HAP-1 (cell line): ENCODE measurements around the gene TBC1D22A.

ENCODE experiments used
- DNase-seq, 2 experiments: peaks; one replicate each; pipeline ENCODE4 v3.0.0-alpha.2; 2016 to 2020; ENCODE audit warnings: low spot score in 2 of 2
- H3K27me3 ChIP-seq: fragments of 250-450 bp; sonication (Bioruptor Pico); 2 replicates; pipeline ENCODE4 v1.5.1; 2020; ENCODE audit warnings: low read depth, mild to moderate bottlenecking, moderate library complexity
- H3K36me3 ChIP-seq: fragments of 250-450 bp; sonication (Bioruptor Pico); replicated peaks from 2 replicates; pipeline ENCODE4 v1.5.1; 2020; ENCODE audit warnings: mild to moderate bottlenecking
- H3K4me1 ChIP-seq: fragments of 250-450 bp; sonication (Bioruptor Pico); 2 replicates; pipeline ENCODE4 v1.5.1; 2020; ENCODE audit warnings: mild to moderate bottlenecking
- H3K4me3 ChIP-seq: fragments of 250-450 bp; sonication (Bioruptor Pico); 2 replicates; pipeline ENCODE4 v1.5.1; 2020; ENCODE audit warnings: mild to moderate bottlenecking, moderate library complexity
- H3K9me3 ChIP-seq: fragments of 250-450 bp; sonication (Bioruptor Pico); 2 replicates; pipeline ENCODE4 v1.5.1; 2020; ENCODE audit warnings: mild to moderate bottlenecking, moderate library complexity
- in situ Hi-C: fragments of 300-500 bp; cut with MboI; formaldehyde crosslinking; loops from 3 replicates; pipeline ENCODE4 v1.14.3; 2020; ENCODE audit warnings: low sequenced_read_pairs, inconsistent platforms, mixed read lengths

The TBC1D22A gene

GRCh38 chr22:46830841-46831240 is 68.4 kb downstream of the TBC1D22A start:
- no peak overlapping the region for H3K4me3 ChIP-seq

GRCh38 chr22:46833228-46833627 is 70.8 kb downstream of the TBC1D22A start:
- in situ Hi-C loops, result no loop called here
- H3K9me3 ChIP-seq, result peaks cover 12% of the 10 kb centered on the region
- peaks cover 15% of the 10 kb centered on the region for H3K4me1 ChIP-seq
- DNase-seq, result peak; percentile 29 to 53
- no peaks in the 10 kb centered on the region for H3K36me3 ChIP-seq
- H3K4me3 ChIP-seq, result no peak overlapping the region
- H3K27me3 ChIP-seq, result no peaks in the 10 kb centered on the region

More at GRCh38 chr22:46830841-46831240, 68.4 kb downstream of the TBC1D22A start:
- Histone ChIP-seq H3K9me3 (peaks cover 12% of the 10 kb centered on the region), H3K4me1 (peaks cover 15% of the 10 kb centered on the region), H3K27me3 (no peaks in the 10 kb centered on the region), H3K36me3 (no peaks in the 10 kb centered on the region)
- no peak for DNase-seq
- in situ Hi-C loops, result no loop called here

- Histone ChIP-seq H3K36me3 (no peaks in the 10 kb centered on the region), H3K4me1 (peaks cover 11% of the 10 kb centered on the region), H3K27me3 (no peaks in the 10 kb centered on the region), H3K4me3 (no peak overlapping the region), H3K9me3 (peaks cover 12% of the 10 kb centered on the region)
- DNase-seq, result no peak
- in situ Hi-C loops, result no loop called here
Observed at GRCh38 chr22:46834021-46834737, 71.7 kb downstream of the TBC1D22A start.

- peaks cover 2% of the 10 kb centered on the region; the same call in 1 of the 2 replicates for H3K4me1 ChIP-seq
- DNase-seq, result no peak
- peaks cover 12% of the 10 kb centered on the region for H3K9me3 ChIP-seq
- H3K4me3 ChIP-seq, result no peak overlapping the region
- H3K36me3 ChIP-seq, result no peaks in the 10 kb centered on the region
- in situ Hi-C loops, result no loop called here
- H3K27me3 ChIP-seq, result no peaks in the 10 kb centered on the region
Observed at GRCh38 chr22:46835288-46835687, 72.8 kb downstream of the TBC1D22A start.

GRCh38 chr22:46835693-46836092 is 73.2 kb downstream of the TBC1D22A start:
- in situ Hi-C loops, result no loop called here

GRCh38 chr22:46841522-46841921 is 79.1 kb downstream of the TBC1D22A start:
- Histone ChIP-seq H3K27me3 (no peaks in the 10 kb centered on the region), H3K9me3 (no peaks in the 10 kb centered on the region), H3K4me3 (no peak overlapping the region), H3K36me3 (no peaks in the 10 kb centered on the region), H3K4me1 (no peaks in the 10 kb centered on the region)
- in situ Hi-C loops, result no loop called here
- DNase-seq, result no peak

More at GRCh38 chr22:46835693-46836092, 73.2 kb downstream of the TBC1D22A start:
- no peaks in the 10 kb centered on the region for H3K4me1 ChIP-seq
- no peak for DNase-seq
- no peak overlapping the region for H3K4me3 ChIP-seq
- no peaks in the 10 kb centered on the region for H3K27me3 ChIP-seq
- H3K36me3 ChIP-seq, result no peaks in the 10 kb centered on the region
- H3K9me3 ChIP-seq, result peaks cover 12% of the 10 kb centered on the region

- no peaks in the 10 kb centered on the region for H3K27me3 ChIP-seq
- no peaks in the 10 kb centered on the region for H3K4me1 ChIP-seq
- H3K9me3 ChIP-seq, result no peaks in the 10 kb centered on the region
- in situ Hi-C loops, result no loop called here
- DNase-seq, result no peak
- no peaks in the 10 kb centered on the region for H3K36me3 ChIP-seq
- H3K4me3 ChIP-seq, result no peak overlapping the region
Observed at GRCh38 chr22:46842606-46843005, 80.2 kb downstream of the TBC1D22A start.

GRCh38 chr22:46843821-46844255 is 81.4 kb downstream of the TBC1D22A start:
- DNase-seq, result no peak
- Histone ChIP-seq H3K4me3 (no peak overlapping the region), H3K9me3 (no peaks in the 10 kb centered on the region), H3K27me3 (no peaks in the 10 kb centered on the region), H3K36me3 (no peaks in the 10 kb centered on the region), H3K4me1 (no peaks in the 10 kb centered on the region)
- in situ Hi-C loops, result no loop called here

GRCh38 chr22:46844606-46845210 is 82.3 kb downstream of the TBC1D22A start:
- H3K36me3 ChIP-seq, result no peaks in the 10 kb centered on the region
- in situ Hi-C loops, result no loop called here
- H3K27me3 ChIP-seq, result no peaks in the 10 kb centered on the region
- H3K4me3 ChIP-seq, result no peak overlapping the region
- no peaks in the 10 kb centered on the region for H3K4me1 ChIP-seq
- no peak for DNase-seq
- no peaks in the 10 kb centered on the region for H3K9me3 ChIP-seq

GRCh38 chr22:46845296-46846149 is 83.1 kb downstream of the TBC1D22A start:
- no peak overlapping the region for H3K4me3 ChIP-seq
- H3K36me3 ChIP-seq, result no peaks in the 10 kb centered on the region
- H3K27me3 ChIP-seq, result no peaks in the 10 kb centered on the region
- in situ Hi-C loops, result no loop called here
- no peak for DNase-seq
- H3K9me3 ChIP-seq, result no peaks in the 10 kb centered on the region
- H3K4me1 ChIP-seq, result no peaks in the 10 kb centered on the region

- Histone ChIP-seq H3K36me3 (no peaks in the 10 kb centered on the region), H3K4me1 (no peaks in the 10 kb centered on the region), H3K9me3 (no peaks in the 10 kb centered on the region), H3K27me3 (no peaks in the 10 kb centered on the region), H3K4me3 (no peak overlapping the region)
- no peak for DNase-seq
- in situ Hi-C loops, result no loop called here
Observed at GRCh38 chr22:46846150-46846831, 83.8 kb downstream of the TBC1D22A start.

GRCh38 chr22:46846832-46847355 is 84.4 kb downstream of the TBC1D22A start:
- no peaks in the 10 kb centered on the region for H3K27me3 ChIP-seq
- H3K9me3 ChIP-seq, result no peaks in the 10 kb centered on the region
- H3K4me1 ChIP-seq, result no peaks in the 10 kb centered on the region
- H3K36me3 ChIP-seq, result no peaks in the 10 kb centered on the region
- no peak for DNase-seq
- in situ Hi-C loops, result no loop called here
- no peak overlapping the region for H3K4me3 ChIP-seq

GRCh38 chr22:46848197-46848596 is 85.7 kb downstream of the TBC1D22A start:
- Histone ChIP-seq H3K9me3 (no peaks in the 10 kb centered on the region), H3K36me3 (no peaks in the 10 kb centered on the region), H3K4me3 (no peak overlapping the region), H3K27me3 (no peaks in the 10 kb centered on the region), H3K4me1 (no peaks in the 10 kb centered on the region)
- in situ Hi-C loops, result no loop called here
- DNase-seq, result no peak
